HepG2 (cell line): ENCODE measurements around the gene MYH7B.

Source experiments
- CTCF ChIP-seq: sonication (generic); formaldehyde crosslinking; IDR thresholded peaks from 2 replicates; pipeline ENCODE4 v1.5.0; 2020; ENCODE audit warnings: mild to moderate bottlenecking, missing genetic modification reagents, moderate library complexity
- JUNB ChIP-seq: sonication (generic); formaldehyde crosslinking; IDR thresholded peaks from 2 replicates; pipeline ENCODE4 v1.8.0; 2022; ENCODE audit warnings: missing genetic modification reagents, mild to moderate bottlenecking, borderline replicate concordance
- ZNF530 ChIP-seq: sonication (generic); formaldehyde crosslinking; IDR thresholded peaks from 2 replicates; pipeline ENCODE4 v1.5.0; 2020; ENCODE audit warnings: low read depth, mild to moderate bottlenecking, missing genetic modification reagents

- no peak for TF ChIP-seq CTCF (CRISPR knock-in tag)
- no peak for TF ChIP-seq ZNF530 (CRISPR knock-in tag)
- no peak for TF ChIP-seq JUNB
Observed at GRCh38 chr20:34968042-34968775, 12.5 kb downstream of the MYH7B start.
